HPDE6-E6E7 (cell line): Measurements from ENCODE around the gene PRKCB.

Experiments used
- DNase-seq: peaks from one replicate; pipeline ENCODE4 v3.0.0; 2011; ENCODE audit warnings: missing footprints; ENCODE audit errors: extremely low spot score

The PRKCB gene

DNA sequence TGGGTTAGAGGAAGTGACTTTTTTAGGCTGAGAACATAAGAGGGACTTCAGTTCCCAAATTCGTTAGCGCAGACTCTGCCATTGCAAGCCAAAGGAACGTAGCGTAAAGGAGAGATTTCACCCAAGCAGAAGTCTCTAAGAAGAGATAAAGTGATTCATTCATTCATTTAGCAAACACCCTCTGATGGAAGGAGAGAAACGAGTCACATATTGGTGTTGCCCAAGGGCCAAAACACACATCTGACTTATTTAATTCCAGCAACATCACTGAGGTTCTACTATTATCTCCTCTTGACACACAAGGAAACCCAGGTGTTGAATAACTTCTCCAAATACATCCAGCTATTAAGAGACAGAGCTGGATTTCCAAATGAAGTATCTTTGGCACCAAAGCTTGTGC, 334.6 kb downstream of the PRKCB start:
- DNase-seq = no peak

DNA sequence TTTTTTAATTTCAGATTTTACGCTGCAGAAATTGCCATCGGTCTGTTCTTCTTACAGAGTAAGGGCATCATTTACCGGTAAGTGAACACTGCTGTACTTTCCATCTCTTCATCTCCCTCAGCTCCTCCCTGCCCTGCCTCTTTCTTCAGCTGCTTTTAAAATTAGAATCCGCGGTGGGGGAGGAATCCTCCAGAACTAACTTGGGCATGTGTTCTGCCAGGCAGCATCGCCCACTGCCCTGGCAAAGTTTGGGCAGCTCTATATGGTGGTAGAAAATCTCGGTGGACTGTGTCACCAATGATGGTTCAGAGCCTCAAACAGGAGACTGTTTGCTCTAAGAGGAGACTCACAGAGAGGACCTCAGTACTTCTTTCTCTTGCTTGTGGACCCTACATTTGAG, 338.7 kb downstream of the PRKCB start:
- DNase-seq = no peak

DNA sequence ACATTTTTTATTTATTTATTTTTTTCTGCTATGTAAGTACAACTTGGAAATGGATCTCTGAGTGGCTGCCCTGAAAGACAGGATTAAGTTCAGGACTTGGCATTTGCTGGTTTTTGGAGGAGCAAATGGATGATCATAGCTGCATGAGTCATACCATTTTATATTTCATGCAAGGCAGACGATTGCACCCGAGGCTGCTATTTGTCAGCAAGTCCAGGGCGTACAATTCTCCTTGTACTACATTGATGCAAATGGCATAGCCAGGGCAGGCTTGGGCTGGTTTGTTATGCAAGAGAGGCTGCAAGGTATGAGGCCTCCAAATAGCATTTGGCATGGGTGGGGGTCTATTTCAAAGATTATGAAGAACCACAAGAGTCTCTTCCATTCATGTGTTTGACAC, 339.2 kb downstream of the PRKCB start:
- DNase-seq = no peak

- no peak for DNase-seq
Measured at GRCh38 chr16:24178496-24178895, 342.7 kb downstream of the PRKCB start.

DNA sequence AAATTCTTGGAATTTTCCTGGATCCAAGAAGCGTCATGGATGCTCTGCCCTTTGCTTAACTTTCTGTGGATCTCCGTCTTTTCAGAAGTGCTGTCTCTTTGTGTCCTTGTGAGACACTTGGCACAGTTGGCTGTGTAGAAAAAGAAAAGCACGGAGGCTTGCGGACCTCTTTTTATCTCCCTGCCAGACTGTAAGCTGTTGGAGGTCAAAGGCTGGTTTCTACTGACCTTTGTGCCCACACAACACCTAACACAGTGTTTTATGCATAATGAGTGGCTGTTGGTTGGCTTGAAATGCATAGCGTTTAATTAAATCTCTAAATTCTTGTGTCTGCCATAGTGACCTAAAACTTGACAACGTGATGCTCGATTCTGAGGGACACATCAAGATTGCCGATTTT, 344.7 kb downstream of the PRKCB start:
- no peak for DNase-seq

- DNase-seq = no peak
Measured at GRCh38 chr16:24188021-24188542, 352.3 kb downstream of the PRKCB start.

- DNase-seq = no peak
Measured at GRCh38 chr16:24188751-24189318, 353.1 kb downstream of the PRKCB start.

- DNase-seq = no peak
Measured at GRCh38 chr16:24189941-24190340, 354.2 kb downstream of the PRKCB start.

- DNase-seq = no peak
Measured at GRCh38 chr16:24191876-24192402, 356.2 kb downstream of the PRKCB start.

DNA sequence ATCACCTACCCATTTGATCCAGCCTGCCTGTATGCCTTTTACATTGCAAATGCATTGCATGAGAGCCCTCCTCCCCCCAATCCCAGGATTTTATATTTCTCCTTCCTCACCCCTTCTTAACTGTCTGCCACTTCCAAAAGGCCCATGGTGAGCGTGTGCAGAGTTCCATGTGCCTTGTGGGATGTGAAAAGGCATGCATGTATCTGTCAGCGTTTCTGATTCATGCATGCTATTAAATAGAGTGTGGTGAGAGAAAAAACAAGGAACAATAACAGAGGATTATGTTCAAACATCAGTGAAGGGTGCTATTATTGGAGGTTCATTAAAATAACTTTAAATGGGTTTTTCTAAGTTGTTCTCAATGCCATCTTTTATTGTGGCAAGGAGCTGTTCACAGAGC, 359.4 kb downstream of the PRKCB start:
- no peak for DNase-seq

- no peak for DNase-seq
Measured at GRCh38 chr16:24198807-24199533, 363.2 kb downstream of the PRKCB start.

DNA sequence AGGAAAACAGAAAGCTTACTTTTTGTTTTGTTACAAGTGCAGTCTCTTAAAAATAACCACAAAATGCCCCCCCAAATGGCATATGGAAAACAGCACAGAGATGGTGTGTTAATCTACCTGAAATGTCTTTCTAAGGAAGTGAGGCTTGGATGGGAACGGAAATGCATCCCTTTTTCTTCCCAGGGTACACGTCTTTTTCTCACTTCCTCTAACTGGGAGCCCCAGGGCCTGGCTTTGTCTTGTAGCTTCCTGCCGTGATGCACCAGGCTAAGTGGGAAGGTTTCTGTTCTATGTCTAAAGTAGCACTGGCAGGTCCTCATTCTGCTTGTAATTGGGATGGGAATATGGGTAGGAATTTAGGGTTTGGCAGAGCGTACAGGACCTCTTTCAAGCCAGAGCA, 367.9 kb downstream of the PRKCB start:
- no peak for DNase-seq

DNA sequence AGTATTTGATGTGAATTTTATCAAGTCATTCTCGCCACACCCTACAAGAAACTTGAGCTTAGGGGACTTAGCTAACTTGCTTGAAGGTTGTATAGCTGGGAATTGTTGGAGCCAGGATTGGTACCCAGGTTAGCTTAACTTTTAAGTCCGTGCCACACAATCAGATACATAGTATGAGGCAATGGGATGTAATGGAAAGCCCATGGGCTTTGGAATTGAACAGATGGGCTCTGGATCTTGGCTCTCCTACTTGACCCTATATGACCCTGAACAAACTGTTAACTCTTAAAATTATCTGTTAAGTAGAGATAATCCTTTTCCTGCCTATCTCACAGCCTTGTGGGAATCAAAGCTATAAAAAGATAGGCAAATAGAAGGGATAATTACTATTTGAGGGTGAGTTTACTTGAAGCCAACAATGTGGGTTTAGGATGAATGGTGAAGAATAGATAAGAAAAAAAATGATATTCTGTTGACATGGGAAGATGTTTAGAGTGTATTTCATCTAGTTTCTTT, 368.4 kb downstream of the PRKCB start:
- DNase-seq = no peak

GRCh38 chr16:24206926-24207325, 371.1 kb downstream of the PRKCB start:
- DNase-seq = no peak

GRCh38 chr16:24208710-24209109, 372.9 kb downstream of the PRKCB start:
- DNase-seq = no peak

- DNase-seq = no peak
Measured at GRCh38 chr16:24214992-24215391, 379.2 kb downstream of the PRKCB start.

DNA sequence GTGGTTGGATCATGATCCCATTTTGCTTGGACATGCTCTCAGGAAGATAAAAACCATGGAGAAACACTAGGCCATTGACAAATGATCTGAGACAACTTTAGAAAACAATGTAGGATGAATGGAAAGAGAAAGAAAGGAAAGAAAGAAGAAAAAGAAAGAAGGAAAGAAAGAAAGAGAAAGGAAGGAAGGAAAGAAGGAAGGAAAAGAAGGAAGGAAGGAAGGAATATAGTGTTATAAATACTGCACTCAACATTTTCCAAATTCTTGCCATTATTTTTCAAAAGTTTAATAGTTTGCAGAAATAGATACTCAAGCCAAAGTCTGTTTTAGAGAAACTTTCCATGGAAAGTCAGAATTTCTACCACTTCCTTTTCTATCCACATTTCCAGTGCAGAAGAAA, 381.2 kb downstream of the PRKCB start:
- DNase-seq = no peak

DNA sequence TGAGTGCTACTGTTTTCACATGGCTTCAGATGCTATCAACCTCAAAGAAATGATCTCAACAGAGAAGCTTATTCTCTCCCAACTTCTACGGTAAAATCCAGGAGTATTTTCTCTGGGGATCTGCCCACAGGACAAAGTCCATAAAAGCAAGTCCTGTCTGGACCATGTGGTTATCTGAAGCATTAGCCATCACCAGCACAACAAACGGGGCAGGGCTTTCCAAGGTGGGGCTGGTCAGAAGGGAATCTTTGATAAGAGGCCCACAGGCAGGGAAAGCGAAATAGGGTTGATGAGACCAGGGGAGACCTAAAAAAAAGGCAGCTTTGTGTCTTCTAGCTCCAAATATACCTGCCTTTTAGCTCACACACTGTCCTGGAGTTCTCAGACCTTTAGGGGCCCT, 381.7 kb downstream of the PRKCB start:
- no peak for DNase-seq

DNA sequence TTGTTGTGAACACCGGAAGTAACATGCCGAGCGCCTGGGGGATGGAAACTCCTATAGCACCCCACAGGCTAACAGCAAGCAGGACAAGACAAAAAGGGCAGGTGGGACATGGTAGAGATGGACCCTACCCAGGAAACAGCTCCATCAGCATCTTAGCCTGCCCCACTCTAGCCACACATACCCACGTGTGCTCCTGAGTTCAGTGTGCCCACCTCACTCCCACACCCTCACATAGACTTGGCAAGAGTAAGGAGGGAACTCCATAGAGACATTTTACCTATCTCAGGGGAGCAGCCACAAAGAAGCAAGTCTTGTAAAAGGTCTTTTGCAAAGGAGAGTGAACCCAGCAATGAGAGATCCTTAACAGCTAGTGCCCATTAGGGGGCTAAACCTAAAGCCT, 382.5 kb downstream of the PRKCB start:
- DNase-seq = no peak

GRCh38 chr16:24221219-24221618, 385.4 kb downstream of the PRKCB start:
- DNase-seq = no peak

GRCh38 chr16:24228514-24228913, 392.7 kb downstream of the PRKCB start:
- DNase-seq = no peak

GRCh38 chr16:24232936-24233335, 397.2 kb downstream of the PRKCB start:
- no peak for DNase-seq

DNA sequence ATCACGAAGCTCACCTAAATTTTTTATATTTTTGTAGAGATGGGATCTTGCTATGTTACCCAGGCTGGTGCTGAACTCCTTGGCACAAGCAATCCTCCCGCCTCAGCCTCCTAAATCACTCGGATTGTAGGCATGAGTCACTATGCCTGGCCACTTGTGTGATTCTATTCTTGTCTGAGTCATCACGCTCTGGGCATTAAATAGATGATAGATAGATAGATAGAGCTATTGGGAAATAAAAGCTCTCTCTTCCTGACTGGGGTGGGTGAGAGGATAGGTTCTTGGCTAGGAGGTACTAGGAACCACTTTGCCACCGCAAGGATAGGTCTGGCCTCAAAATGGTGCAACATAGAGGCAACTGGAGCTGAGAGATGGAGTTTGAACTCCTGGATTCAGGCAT, 399.0 kb downstream of the PRKCB start:
- DNase-seq = no peak
